Skeletal muscle satellite cell (primary cell): ENCODE measurements around the gene CDH23.

ENCODE experiments used
- H3K27me3 ChIP-seq: 2 replicates; pipeline ENCODE4 v1.7.0; 2013; ENCODE audit warnings: low read length; ENCODE audit not compliant: control insufficient read depth, insufficient read depth
- H3K36me3 ChIP-seq: 2 replicates; pipeline ENCODE4 v1.7.0; 2013; ENCODE audit warnings: mild to moderate bottlenecking, control low read depth, low read length; ENCODE audit not compliant: insufficient read depth
- H3K4me1 ChIP-seq: 2 replicates; pipeline ENCODE4 v1.7.0; 2013; ENCODE audit warnings: low read length; ENCODE audit not compliant: control insufficient read depth, insufficient read depth
- H3K4me2 ChIP-seq: 2 replicates; pipeline ENCODE4 v1.7.0; 2013; ENCODE audit warnings: mild to moderate bottlenecking, low read length
- H3K4me3 ChIP-seq: 2 replicates; pipeline ENCODE4 v1.7.0; 2013; ENCODE audit warnings: low read length
- H3K9ac ChIP-seq: 2 replicates; pipeline ENCODE4 v1.7.0; 2013; ENCODE audit warnings: mild to moderate bottlenecking, low read depth, low read length, moderate library complexity
- H3K9me3 ChIP-seq: replicated peaks from 2 replicates; pipeline ENCODE4 v1.7.0; 2013; ENCODE audit warnings: mild to moderate bottlenecking, control low read depth, low read length

The CDH23 gene

DNA sequence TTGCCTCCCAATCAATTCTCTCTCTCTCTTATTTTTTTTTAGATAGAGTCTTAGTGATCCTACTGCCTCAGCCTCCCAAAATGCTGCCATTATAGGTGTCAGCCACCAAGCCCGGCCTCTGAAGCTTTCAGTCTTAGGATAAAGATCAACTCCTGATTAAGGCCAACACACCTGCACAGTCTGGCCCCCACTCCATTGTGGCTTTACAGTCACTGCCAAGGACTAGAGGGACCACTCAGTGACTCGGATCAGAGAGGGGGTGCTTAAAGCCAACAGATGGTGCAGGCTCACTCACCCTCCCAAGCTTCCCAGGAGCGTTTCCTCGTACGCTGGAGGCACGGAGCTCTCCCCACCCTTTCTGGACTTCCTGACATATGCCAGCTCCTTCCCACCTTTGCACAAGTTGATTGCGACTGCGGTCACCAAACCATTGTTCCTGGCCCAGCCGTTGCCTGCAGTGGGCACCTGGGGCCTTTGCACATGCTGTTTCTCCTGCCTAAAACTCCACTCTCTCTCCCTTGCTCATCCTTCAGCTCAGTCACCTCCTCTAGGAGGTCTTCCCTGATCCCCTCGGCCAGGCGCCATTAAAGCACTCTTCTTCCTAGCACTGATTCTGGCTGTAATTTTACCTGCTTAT is 1.7 kb upstream of the CDH23 start:
- H3K4me1 ChIP-seq, result peaks cover 4% of the 10 kb centered on the region
- peaks cover 96% of the 10 kb centered on the region for H3K27me3 ChIP-seq
- no peaks in the 10 kb centered on the region for H3K9me3 ChIP-seq
- no peak overlapping the region for H3K4me2 ChIP-seq
- no peak overlapping the region for H3K4me3 ChIP-seq
- no peaks in the 10 kb centered on the region for H3K36me3 ChIP-seq
- H3K9ac ChIP-seq, result no peak overlapping the region

DNA sequence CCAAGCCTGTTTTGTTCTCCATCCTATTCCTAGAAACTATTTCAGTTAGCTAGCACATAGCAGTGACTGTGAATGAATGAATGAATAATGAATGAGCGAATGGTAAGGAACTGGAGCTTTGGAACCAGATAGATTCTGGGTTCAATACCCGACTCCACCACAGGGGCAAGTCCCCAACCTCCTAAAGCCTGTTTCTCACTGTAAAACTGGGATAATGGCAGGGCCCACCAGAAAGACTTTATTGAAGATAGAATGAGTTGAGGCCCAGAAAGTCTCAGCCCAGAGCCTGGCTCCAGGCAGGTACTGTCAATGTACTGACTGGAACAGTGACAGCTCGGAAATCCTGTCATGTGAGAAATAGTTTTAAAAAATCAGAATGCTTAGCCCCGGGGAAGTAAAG is 1.1 kb upstream of the CDH23 start:
- Histone ChIP-seq H3K4me1 (peaks cover 4% of the 10 kb centered on the region), H3K36me3 (no peaks in the 10 kb centered on the region), H3K4me3 (no peak overlapping the region), H3K4me2 (no peak overlapping the region), H3K27me3 (peaks cover 93% of the 10 kb centered on the region), H3K9me3 (no peaks in the 10 kb centered on the region), H3K9ac (no peak overlapping the region)

DNA sequence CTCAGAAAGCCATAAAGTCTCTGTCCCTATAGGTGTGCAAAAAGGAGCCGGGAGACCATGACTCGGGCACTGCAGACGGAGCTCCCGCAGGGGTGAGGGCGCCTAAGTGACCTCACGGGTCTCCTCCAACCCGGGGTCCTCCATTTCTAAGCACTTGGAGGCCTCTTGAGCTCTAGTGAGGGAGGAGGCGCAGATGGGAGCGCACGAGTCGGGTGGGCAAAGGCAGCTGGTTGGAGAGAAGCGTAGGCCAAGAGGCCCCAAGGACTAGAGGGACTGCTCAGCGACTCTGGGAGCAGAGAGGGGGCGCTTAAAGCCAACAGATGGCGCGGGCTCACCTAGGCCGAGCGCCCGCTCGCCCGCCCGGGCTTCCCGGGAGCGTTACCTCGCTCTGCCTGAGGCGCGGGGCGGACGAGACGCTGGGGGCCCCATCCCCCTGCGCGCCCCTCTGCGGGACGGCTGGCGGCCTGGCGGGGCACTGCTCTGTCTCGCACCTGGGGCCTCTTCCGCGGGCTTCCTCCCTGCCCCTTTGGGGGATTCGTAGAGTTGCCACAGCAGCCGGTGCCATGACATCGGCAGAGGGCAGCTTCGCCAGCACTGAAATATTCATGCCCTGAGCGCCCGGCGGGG is 523 bp upstream of the CDH23 start:
- Histone ChIP-seq H3K36me3 (no peaks in the 10 kb centered on the region), H3K4me3 (no peak overlapping the region), H3K9me3 (no peaks in the 10 kb centered on the region), H3K4me2 (peak overlapping the region; percentile 29), H3K4me1 (peaks cover 4% of the 10 kb centered on the region), H3K27me3 (peaks cover 90% of the 10 kb centered on the region), H3K9ac (no peak overlapping the region)

DNA sequence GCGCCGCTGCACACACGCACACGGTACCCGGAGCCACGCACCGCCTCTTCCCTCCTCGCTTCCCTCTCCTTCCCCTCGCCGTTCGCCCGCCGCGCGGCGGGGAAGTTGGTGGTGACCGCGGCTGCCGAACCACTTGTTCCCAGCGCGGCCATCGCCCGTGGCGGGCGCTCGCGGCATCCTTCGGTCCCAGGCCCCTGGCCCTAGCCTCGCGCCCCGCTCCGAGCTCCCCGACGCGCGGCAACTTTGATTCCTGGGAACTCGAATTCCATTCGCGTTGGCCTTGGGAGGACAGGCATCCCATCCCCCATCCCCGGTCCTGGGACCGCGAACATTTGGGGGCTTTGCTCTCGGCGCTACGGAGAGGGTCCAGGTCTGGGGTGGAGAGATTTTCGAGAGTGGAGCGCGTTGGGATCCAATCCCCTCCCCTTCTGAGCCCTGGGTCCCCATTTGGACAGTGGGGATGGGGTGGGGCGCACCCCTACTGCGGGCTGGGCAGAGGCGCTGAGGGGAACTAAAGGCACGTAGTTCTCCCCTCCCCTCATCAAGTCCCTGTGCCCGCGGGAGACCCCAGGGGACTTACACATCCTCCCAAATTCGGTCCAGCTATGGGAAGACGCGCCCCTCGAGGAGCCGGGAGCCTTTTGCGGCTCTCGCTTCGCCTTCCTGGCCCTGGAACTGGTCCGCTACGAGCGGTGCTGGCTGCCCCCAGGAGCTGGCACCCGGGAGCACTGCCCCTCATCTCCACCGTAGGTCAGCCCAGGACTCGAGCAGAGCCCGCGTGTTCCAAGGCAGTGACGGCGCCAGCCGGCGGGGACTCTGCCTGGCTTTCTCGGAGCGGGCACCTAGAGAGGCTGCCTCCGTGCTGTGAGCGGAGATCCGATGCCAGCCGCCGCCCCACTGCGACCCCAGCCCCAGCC is 834 bp downstream of the CDH23 start:
- peaks cover 4% of the 10 kb centered on the region for H3K4me1 ChIP-seq
- no peak overlapping the region for H3K4me3 ChIP-seq
- no peak overlapping the region for H3K9ac ChIP-seq
- H3K9me3 ChIP-seq, result no peaks in the 10 kb centered on the region
- peaks cover 89% of the 10 kb centered on the region for H3K27me3 ChIP-seq
- no peaks in the 10 kb centered on the region for H3K36me3 ChIP-seq
- H3K4me2 ChIP-seq, result peak overlapping the region; percentile 56

DNA sequence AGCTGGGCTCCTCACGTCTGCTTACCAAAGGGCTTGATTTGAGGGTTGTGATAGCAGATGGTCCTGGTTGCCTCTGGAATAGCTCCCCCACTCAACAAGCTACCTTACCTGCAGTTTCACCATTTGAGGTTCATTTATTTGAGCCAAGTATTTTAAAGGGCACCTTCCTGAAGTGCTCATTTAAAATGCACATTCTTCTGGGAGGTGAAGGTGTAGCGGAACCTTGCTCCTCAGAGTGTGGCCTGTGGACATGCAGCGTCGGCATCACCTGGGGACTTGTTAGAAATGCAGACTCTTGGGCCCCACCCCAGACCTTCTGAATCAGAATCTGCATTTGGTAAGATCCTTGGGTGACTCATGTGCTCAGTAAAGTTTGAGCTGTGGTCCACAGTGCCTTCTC is 2.3 kb downstream of the CDH23 start:
- Histone ChIP-seq H3K9ac (no peak overlapping the region), H3K9me3 (no peaks in the 10 kb centered on the region), H3K36me3 (no peaks in the 10 kb centered on the region), H3K4me1 (peaks cover 4% of the 10 kb centered on the region), H3K4me2 (no peak overlapping the region), H3K27me3 (peaks cover 75% of the 10 kb centered on the region), H3K4me3 (no peak overlapping the region)

DNA sequence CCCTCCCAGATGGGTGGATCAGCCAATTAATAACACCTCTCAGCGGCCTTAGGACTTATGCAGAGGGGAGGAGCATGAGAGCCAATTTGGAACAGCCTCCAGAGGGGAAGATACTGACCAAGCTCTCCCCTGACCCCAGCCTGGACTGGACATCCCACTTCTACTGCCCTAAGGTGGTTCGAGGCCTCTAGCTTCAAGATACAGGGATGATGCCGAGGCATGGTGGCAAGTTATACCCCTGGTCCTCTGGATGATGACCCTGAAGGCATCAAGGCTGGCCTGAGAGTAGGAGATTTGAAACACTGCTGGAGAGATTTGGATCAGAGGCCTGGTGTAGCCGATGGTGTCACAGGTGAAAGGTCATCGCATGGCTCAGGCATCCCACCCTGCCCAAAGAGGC is 3.2 kb downstream of the CDH23 start:
- H3K9me3 ChIP-seq, result no peaks in the 10 kb centered on the region
- H3K4me3 ChIP-seq, result no peak overlapping the region
- no peaks in the 10 kb centered on the region for H3K36me3 ChIP-seq
- peaks cover 4% of the 10 kb centered on the region for H3K4me1 ChIP-seq
- H3K27me3 ChIP-seq, result peaks cover 74% of the 10 kb centered on the region
- H3K4me2 ChIP-seq, result no peak overlapping the region
- no peak overlapping the region for H3K9ac ChIP-seq

DNA sequence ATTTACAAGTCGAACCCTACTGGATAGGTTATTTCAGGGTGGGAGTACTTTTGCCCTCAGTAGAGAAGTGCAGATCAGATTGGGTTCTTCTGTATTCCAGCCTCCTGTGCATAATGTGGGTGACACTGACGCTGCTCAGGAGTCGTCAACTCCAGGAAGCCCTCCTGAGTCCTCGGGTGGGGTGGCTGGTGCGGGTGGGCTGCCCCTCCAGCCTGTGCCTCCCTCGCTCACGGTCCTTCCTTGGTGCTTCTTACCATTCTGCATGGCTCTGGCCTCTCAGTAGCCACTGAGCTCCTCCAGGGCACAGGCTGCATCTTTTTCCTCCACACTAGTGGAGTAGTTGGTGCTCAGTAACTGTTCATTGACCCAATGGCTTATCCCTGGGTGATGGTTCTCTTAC is 4.3 kb downstream of the CDH23 start:
- Histone ChIP-seq H3K9ac (no peak overlapping the region), H3K4me2 (no peak overlapping the region), H3K27me3 (peaks cover 71% of the 10 kb centered on the region), H3K4me1 (peaks cover 4% of the 10 kb centered on the region), H3K9me3 (no peaks in the 10 kb centered on the region), H3K4me3 (no peak overlapping the region), H3K36me3 (no peaks in the 10 kb centered on the region)

DNA sequence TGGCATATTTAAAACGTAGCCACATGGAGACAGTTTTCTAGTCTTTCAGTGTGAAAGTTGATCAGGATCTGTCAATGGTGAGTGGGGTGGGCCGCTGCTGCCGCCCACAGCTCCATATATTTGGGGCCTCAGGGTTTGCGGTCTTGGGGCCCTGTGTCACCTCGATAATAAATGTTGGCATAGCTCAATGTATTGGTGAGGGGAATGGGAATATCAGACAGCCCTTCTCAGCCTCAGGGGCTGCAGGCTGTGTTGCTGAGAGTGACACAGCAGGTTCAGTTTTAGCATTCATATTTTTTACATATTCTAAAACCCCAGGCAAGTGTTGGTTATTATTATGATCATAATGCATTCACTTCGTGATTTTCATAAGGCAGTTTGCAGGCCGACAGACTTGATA is 5.3 kb downstream of the CDH23 start:
- Histone ChIP-seq H3K4me2 (no peak overlapping the region), H3K27me3 (peaks cover 74% of the 10 kb centered on the region), H3K9ac (no peak overlapping the region), H3K4me3 (no peak overlapping the region), H3K9me3 (no peaks in the 10 kb centered on the region), H3K36me3 (no peaks in the 10 kb centered on the region), H3K4me1 (peaks cover 4% of the 10 kb centered on the region)

DNA sequence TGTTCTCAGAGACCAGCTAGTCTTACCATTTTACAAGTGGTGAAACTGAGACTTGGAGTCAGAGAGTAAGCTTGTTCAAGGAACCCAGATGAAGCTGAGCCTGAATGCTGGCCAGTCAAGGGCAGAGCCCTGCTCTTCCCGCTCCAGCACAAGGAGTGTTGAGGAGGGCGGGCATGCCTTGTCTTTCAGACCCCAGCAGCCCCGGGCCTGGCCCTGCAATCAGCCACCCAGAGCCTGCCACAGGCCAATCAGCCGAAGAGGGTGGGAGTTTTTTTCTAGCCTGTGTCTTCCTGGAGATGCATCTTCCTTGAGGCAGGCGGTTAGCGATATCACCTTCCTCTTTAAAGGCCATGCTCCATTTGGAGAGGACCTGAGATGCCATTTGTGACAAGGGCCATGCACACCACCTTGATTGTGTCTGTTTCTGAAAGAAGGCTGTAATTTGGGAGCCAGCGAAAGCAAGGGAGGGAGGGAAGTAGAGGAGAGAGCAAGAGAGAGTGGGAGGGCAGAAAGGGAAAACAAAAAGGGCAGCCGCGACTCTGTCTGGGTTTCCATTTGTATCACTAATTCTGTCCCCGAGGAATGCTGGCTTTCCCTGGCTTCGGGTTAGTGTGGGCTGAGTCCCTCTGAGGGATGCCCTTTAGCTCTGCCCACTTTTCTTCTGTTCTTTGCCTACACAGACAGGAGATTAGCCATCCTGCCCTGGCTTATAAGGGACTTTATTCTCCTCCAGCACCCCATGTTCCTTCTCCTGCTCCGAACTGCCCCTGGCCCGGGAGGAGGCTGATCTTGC is 8.0 kb downstream of the CDH23 start:
- Histone ChIP-seq H3K36me3 (no peaks in the 10 kb centered on the region), H3K4me2 (no peak overlapping the region), H3K27me3 (peaks cover 65% of the 10 kb centered on the region), H3K4me3 (no peak overlapping the region), H3K9ac (no peak overlapping the region), H3K4me1 (no peaks in the 10 kb centered on the region), H3K9me3 (no peaks in the 10 kb centered on the region)

DNA sequence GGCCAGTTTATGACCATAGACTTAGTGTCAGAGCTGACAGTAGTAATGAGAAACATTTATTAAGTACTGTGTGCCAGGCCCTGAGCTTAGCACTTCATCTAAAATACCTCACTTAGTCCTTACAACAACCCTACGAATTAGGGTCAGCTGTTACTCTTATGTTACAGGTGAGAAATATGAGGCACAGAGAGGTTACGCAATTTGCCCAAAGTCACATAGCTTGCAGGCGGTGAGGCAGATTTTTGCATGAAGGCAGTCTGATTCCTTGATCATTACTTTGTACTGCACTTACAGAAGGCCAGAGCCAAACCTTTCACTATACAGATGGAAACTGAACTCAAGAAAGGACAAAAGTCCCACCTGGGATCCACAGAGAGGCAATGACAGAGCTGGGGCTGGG is 10.2 kb downstream of the CDH23 start:
- Histone ChIP-seq H3K9me3 (peaks cover 5% of the 10 kb centered on the region), H3K9ac (no peak overlapping the region), H3K36me3 (no peaks in the 10 kb centered on the region), H3K4me1 (no peaks in the 10 kb centered on the region), H3K27me3 (peaks cover 58% of the 10 kb centered on the region), H3K4me2 (no peak overlapping the region), H3K4me3 (no peak overlapping the region)
